ENCODE measurements around the gene TNS3.

The TNS3 gene

DNA sequence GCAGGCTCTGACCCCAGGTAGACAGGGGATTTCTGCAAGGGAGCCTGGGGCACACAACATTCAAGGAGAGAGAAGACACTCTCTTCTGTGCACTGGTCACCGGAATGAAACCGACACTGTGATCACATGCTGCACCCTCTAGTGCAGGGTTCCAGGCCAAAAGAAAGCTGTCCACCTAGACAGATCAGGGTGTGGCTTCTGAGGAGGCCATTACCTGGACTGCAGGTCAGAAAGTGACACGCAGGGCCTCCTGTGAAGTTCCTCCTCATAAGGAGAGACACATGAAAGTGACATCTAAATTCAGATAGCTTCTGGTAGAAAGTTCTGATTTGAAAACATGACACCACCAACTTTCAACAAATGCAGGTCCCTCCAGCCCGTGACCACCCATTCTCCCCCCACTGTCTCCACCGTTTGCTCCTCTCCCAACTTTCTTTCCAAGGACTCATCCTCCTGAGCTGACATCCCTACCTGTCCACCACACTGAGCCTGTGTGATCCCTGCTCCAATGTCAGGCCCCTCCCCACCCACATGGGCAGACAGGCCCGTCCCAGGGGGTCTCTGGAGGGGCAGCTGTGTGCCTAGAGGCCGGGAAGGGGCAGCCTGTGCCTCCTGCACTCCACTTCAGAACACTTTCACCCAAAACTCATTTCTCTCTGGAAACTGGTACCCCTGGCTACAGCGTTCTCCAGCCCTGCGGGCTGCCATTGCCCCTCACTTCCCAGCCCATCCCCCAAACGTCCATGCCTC, 198.0 kb downstream of the TNS3 start:
- peaks cover 8% of the 10 kb centered on the region; the same call in 1 of the 2 replicates for H3K36me3 ChIP-seq (ENCODE audit: insufficient read depth)
- no peaks in the 10 kb centered on the region for H3K27me3 ChIP-seq (ENCODE audit: insufficient read depth, low read depth)
- H3K79me2 ChIP-seq (ENCODE audit: insufficient read depth, low read depth): peaks cover 43% of the 10 kb centered on the region; the same call in 1 of the 2 replicates
- H3K4me2 ChIP-seq: no peak overlapping the region
- H3K27ac ChIP-seq: no peak overlapping the region
- H3K4me3 ChIP-seq (IDR thresholded peaks at IDR 0.05; ENCODE audit: insufficient read depth, low read depth, low read length): no peak overlapping the region
- no peak overlapping the region for H2AFZ ChIP-seq (ENCODE audit: low read depth)
- H3K9ac ChIP-seq: no peak overlapping the region
- H4K20me1 ChIP-seq (ENCODE audit: insufficient read depth): peaks cover 13% of the 10 kb centered on the region; the same call in 1 of the 2 replicates
- H3K4me1 ChIP-seq (ENCODE audit: low read depth, poor library complexity, severe bottlenecking): no peaks in the 10 kb centered on the region
- TF ChIP-seq, protein P1, sequence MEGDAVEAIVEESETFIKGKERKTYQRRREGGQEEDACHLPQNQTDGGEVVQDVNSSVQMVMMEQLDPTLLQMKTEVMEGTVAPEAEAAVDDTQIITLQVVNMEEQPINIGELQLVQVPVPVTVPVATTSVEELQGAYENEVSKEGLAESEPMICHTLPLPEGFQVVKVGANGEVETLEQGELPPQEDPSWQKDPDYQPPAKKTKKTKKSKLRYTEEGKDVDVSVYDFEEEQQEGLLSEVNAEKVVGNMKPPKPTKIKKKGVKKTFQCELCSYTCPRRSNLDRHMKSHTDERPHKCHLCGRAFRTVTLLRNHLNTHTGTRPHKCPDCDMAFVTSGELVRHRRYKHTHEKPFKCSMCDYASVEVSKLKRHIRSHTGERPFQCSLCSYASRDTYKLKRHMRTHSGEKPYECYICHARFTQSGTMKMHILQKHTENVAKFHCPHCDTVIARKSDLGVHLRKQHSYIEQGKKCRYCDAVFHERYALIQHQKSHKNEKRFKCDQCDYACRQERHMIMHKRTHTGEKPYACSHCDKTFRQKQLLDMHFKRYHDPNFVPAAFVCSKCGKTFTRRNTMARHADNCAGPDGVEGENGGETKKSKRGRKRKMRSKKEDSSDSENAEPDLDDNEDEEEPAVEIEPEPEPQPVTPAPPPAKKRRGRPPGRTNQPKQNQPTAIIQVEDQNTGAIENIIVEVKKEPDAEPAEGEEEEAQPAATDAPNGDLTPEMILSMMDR (conservative IDR thresholded peaks at IDR 0.05; ENCODE audit: low read depth, low read length): no peak

DNA sequence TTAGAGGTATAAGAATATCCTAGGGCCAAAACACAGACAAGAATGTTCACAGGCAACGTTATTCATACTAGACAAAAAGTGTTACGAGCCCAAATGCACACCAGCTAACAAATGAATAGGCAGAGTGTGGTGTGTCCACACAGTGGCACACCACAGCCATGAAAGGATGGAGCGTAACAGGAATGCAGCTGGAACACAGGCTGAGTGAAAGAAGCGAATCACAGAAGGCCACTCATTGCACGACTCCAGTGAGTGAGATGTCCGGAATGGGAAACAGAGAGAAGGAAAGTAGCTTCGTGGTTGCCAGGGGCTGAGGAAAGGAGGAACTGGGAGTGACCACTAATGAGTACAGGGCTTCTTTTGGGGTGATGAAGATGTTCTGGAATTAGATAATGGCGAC, 198.8 kb downstream of the TNS3 start:
- Histone ChIP-seq H3K4me3 (IDR thresholded peaks at IDR 0.05; ENCODE audit: insufficient read depth, low read depth, low read length) (no peak overlapping the region), H3K79me2 (ENCODE audit: insufficient read depth, low read depth) (peaks cover 50% of the 10 kb centered on the region; the same call in 1 of the 2 replicates), H2AFZ (ENCODE audit: low read depth) (no peak overlapping the region), H3K9ac (no peak overlapping the region), H3K4me1 (ENCODE audit: low read depth, poor library complexity, severe bottlenecking) (no peaks in the 10 kb centered on the region), H4K20me1 (ENCODE audit: insufficient read depth) (peaks cover 13% of the 10 kb centered on the region; the same call in 1 of the 2 replicates), H3K27me3 (ENCODE audit: insufficient read depth, low read depth) (no peaks in the 10 kb centered on the region), H3K27ac (no peak overlapping the region), H3K4me2 (no peak overlapping the region), H3K36me3 (ENCODE audit: insufficient read depth) (peaks cover 12% of the 10 kb centered on the region; the same call in 1 of the 2 replicates)
- TF ChIP-seq, protein P1 (conservative IDR thresholded peaks at IDR 0.05; ENCODE audit: low read depth, low read length): no peak

DNA sequence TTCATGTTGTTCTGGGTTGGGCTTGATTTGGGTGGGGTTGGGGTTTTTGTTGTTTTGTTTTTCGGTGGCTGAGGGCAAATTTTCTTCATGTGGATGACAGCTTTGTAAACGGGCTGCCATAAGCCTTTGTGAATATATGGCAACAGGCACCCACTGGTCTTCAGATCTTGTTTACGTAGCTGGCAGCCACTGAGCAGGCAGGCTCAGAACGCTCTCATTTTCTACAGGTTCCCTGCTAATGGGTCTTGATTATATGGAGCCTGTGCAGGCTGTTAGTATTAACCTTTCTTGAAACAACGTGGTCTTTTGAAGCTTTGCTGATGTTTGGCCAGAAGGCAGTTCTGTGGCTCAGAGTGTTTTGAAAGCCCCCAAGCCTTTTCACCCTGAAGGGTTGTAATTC, 199.7 kb downstream of the TNS3 start:
- Histone ChIP-seq H4K20me1 (ENCODE audit: insufficient read depth) (peaks cover 13% of the 10 kb centered on the region; the same call in 1 of the 2 replicates), H3K4me2 (no peak overlapping the region), H3K36me3 (ENCODE audit: insufficient read depth) (peaks cover 16% of the 10 kb centered on the region; the same call in 1 of the 2 replicates), H3K27ac (no peak overlapping the region), H3K79me2 (ENCODE audit: insufficient read depth, low read depth) (peaks cover 51% of the 10 kb centered on the region; the same call in 1 of the 2 replicates), H3K4me3 (IDR thresholded peaks at IDR 0.05; ENCODE audit: insufficient read depth, low read depth, low read length) (no peak overlapping the region), H3K9ac (no peak overlapping the region), H2AFZ (ENCODE audit: low read depth) (no peak overlapping the region), H3K27me3 (ENCODE audit: insufficient read depth, low read depth) (no peaks in the 10 kb centered on the region), H3K4me1 (ENCODE audit: low read depth, poor library complexity, severe bottlenecking) (no peaks in the 10 kb centered on the region)
- TF ChIP-seq, protein P1 (conservative IDR thresholded peaks at IDR 0.05; ENCODE audit: low read depth, low read length): no peak

DNA sequence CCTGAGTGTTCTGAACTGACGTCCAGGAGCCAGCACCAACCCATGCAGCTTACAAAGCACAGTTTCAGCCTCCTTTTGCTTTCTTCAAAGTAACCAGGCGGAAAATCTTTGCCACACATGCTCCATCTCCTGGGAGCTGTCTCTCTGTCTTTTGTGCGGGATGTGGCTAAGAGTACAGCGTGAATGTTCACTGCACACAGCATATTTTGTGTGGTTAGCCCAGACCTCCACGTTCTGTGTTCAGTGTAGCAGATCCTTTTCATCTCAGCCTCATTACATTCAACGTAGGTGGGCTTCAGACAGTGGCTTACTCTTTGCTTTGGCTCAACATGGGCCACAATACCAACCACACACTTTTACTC, 200.8 kb downstream of the TNS3 start:
- H4K20me1 ChIP-seq (ENCODE audit: insufficient read depth): peaks cover 13% of the 10 kb centered on the region; the same call in 1 of the 2 replicates
- H3K4me3 ChIP-seq (IDR thresholded peaks at IDR 0.05; ENCODE audit: insufficient read depth, low read depth, low read length): no peak overlapping the region
- no peaks in the 10 kb centered on the region for H3K27me3 ChIP-seq (ENCODE audit: insufficient read depth, low read depth)
- H3K9ac ChIP-seq: no peak overlapping the region
- TF ChIP-seq, protein P1 (conservative IDR thresholded peaks at IDR 0.05; ENCODE audit: low read depth, low read length): no peak
- H3K36me3 ChIP-seq (ENCODE audit: insufficient read depth): peaks cover 16% of the 10 kb centered on the region; the same call in 1 of the 2 replicates
- peaks cover 56% of the 10 kb centered on the region; the same call in 1 of the 2 replicates for H3K79me2 ChIP-seq (ENCODE audit: insufficient read depth, low read depth)
- no peaks in the 10 kb centered on the region for H3K4me1 ChIP-seq (ENCODE audit: low read depth, poor library complexity, severe bottlenecking)
- H3K4me2 ChIP-seq: no peak overlapping the region
- no peak overlapping the region for H3K27ac ChIP-seq
- H2AFZ ChIP-seq (ENCODE audit: low read depth): no peak overlapping the region

Data from KMS-11 (cell line).